HG02870 (cell line): ENCODE measurements around the gene SCYL3.
"Not testable (repeated sequence)": the region's sequence is repeated elsewhere in the genome, so short reads cannot be mapped to it uniquely, and the experiment has no call there.

Source experiments
- ATAC-seq: cut with Tn5 transposase; IDR thresholded peaks from one replicate; pipeline ENCODE4 v1.9.1; 2021; ENCODE audit warnings: mild to moderate bottlenecking, moderate library complexity; ENCODE audit not compliant: unreplicated experiment

The SCYL3 gene

DNA sequence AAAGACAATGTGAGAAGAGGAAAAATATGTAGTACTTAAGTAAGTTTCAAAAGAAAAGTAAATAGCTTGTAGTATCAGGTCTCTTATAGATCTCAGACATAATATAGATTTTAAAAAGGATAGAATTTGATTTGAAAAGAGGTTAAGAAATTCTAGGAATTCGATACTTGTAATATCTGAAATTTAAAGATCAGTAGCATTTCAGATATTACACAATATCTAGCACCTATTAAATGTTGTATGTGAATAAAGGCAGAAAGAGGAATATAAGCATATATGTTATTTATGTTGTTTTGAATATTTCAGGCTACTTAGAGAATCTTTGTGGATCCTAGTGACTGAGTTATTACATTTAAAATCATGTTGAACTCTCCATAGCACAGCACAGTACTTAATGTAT, 64.0 kb downstream of the SCYL3 start:
- ATAC-seq, result no peak

DNA sequence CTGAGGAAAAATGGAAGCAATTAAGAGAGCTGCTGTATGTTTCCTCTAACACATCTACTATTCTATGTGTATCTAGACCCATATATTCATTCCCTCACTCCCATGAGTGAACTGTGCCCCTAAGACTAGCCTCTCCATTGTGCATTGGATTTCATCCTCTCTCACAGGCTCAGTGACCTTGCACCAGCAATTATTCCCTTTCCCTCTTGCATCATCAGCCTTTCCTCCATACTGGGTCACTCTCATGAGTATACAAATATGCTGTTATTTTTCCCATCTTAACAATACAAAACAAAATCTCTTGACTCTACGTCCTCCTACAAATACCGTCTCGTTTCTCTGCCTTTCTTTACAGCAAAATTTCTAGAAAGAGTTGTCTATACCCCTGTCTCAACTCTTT, 69.5 kb downstream of the SCYL3 start:
- ATAC-seq, result no peak

- ATAC-seq, result no peak
These were observed 72.2 kb downstream of the SCYL3 start for GRCh38 chr1:169821500-169821899.

DNA sequence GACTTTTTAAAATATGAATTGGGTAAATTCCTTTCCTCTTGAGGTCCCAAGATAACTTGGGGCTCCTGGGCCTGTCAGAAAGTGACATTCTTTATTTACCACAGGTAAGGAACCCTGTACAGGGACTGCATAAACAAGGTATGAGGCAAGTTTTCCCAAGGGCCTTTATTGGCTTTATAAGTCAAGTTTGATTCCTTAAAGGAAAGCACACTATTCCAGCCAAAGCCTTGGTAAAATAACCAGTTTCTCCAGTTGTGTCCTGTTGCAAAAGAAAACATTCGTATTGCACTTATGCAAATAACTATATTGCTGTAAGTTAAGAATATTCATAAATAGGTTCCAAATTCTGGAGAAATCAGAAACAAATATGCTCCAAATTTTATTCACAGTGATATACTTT, 77.1 kb downstream of the SCYL3 start:
- ATAC-seq, result no peak

DNA sequence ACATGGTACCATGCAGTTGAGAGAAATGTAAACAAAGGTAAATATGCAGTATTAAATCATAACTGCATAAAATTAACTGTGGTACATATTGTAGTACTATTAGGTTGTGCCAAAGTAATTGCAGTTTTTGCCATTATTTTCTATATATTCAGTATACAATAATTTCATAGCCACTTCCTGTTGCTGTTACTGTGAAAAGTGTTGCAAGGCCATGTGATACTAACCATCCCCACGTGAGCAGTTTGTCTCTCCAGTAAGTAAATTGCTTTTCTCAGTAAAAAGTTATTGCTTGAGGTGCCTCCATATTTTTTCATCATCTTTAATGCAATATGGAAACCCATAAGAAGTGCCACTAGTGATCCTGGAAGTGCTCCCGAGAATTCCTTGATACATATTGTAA, 79.4 kb downstream of the SCYL3 start:
- no peak for ATAC-seq

DNA sequence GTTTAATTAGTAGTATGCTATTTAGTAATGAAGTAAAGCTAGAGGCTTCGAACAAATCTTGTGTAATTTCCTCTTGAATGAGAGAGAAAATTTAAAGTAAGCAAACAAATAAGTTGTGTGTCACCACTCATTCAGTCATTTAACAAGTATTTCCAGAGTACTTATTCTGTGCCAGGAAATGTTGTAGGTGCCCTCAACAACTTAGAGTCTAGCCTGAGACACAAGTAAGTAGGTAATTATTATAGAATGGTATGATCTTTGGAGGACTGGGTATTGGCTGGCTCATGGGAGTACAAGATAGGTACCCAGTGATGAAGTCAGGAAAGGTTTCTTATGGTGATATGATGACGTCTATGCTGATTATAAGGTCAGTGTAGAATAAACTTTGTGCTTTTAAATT, 81.6 kb downstream of the SCYL3 start:
- no peak for ATAC-seq

GRCh38 chr1:169811418-169812035, 82.2 kb downstream of the SCYL3 start:
- not testable (repeated sequence) for ATAC-seq

DNA sequence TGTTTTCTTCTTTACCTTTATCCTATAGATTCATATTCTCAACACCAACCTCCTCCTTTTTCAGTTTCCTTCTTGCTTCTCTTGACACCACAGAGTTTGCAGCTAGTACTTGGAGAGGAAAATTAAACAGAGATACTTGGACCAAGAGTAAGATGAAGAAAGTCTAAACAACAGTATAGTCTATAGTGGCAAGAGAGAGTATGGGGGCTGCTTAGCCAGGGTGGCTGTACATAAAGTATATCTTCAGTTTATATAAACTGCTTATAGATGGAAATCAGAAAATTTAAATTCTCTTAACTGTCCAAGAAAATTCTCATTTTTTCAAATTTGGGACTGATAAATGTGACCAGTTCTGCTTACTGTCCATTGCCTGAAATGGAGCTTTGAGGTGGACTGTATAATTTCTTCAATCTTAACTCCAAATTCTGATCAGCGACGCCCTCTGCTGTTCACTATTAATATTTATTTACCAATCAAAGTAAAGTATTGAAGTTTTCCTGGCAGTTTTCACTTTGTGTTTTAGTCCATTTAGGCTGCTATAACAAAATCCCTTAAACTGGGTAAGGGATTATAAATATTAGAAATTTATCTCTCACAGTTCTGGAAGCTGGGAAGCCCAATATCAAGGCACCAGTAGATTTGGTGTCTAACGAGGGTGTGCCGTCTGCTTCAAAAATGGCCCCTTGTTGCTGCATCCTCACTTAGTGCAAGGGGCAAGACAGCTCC, 84.2 kb downstream of the SCYL3 start:
- no peak for ATAC-seq

- no peak for ATAC-seq
These were observed 88.8 kb downstream of the SCYL3 start for GRCh38 chr1:169804941-169805340.

DNA sequence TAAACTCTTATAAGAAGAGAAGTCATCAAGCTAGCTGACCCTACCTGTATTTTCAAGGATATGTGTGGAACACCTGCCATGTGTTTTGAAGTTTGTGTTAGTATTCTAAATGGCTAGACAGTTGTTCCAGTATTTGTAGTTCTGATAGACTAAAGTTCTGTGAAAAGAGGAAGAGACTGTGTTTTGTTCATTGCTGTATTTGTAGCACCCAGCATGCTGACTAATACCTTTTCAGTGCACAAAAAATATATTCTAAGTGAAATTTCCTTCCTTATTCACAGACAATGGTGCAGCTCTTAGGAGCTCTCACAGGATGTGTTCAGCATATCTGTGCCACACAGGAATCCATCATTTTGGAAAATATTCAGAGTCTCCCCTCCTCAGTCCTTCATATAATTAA, 90.8 kb downstream of the SCYL3 start:
- ATAC-seq, result no peak
